K562 treated with DMSO at 1 percent for 12 hours (cell line): ENCODE measurements around the gene MROH7. TPM values are rescaled to one million over a fixed set of nuclear protein-coding genes. Genes with fewer than 3 reads are reported as not detected.

Source experiments
- total RNA-seq: library from RNA; unstranded; fragments of 300-600 nt; gene quantifications from 2 replicates; pipeline ENCODE4 v1.2.3, GENCODE V29; 2022; ENCODE audit not compliant: insufficient read depth

The MROH7 gene
- total RNA-seq = not detected in 2 replicates

DNA sequence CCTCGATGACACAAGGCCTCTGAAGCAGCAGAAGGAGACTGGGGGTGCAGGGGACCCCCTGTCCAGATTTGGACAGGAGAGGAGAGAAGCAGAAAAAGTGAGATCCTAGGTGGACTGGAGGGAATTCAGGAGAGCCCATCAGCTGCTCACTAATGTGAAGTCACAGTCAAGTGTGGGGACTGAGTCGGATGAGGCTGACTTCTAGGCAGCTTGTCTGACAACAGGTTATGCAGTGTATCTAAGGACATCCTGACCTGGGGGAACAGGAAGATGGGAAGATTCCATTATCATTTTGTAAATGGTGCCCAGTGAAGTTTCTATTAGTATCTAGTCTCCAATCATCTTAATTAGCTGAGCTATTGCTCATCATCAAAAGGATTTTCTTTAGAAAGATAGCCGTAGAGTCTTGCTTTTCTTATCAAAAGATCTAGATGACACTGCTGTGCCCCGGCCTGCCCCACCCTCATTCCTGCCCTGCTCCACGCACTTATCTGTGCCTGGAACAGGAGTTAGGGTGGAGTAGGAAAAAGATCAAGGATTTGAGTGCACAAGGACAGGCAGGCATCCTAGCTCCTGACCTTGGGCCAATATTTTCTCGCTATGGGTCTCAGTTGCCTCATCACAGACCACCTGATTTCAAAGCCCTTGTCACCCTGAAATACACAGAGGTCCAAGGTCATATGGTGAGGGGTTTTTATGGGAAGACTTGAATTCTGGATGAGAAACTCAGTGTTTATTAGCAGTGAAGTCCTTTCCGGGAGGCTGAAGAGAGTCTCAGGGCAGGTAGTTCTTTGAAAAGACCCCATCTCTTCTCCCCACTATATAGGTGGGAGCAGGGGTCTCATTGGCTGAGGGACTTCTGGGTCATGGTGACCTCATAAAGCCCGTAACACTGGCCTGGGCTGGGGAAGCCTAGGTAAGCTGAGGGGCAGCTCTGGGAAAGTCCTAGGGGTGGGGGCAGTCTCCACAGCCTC lies at the start of gene MROH7:
Gene MROH7 (plus strand): TSS at position 924 of the 974 bp plus-strand sequence. CDS start 11,141 bp downstream, outside the sequence.

DNA sequence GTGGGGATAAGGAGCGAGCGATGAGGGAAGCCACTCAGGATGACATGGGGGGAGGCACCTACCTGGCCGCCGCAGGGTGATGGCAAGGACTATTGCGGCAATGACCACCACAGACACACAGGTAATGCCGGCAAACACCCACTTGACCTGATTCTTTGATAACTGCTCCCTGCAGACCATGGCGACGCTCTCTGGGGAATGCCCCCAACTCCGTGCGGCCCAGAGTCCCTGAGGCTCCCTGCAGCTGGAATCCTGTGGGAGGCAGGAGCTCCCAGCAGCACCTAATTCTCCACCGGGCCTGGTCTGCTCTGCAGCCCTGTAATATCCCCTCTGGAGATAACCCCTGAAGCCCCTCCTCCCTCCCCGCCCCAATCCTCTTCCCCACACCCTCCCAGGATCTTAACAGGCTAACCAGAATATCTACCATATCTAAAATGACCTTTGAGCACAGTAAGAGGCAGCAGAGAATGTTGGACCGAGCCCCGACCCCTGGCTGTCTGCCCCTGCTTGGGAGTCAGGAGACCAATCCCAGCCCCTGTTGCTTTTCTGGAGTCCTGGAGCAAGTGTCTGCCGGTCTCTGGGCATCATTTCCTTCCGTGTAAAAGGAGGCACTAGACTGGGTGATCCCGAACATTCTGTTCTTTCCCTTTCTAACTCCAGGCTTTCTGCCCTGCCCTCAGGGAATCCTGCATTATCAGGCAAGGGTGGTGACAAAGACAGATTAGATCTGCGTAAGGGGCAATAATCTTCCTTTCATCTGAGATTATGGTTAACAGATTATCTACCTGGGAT lies 18.2 kb upstream of the MROH7 start, which contains the start of gene FAM151A:
Gene FAM151A (minus strand): TSS at position 310 of the 792 bp plus-strand sequence. CDS start 130 bp downstream, at position 180.

DNA sequence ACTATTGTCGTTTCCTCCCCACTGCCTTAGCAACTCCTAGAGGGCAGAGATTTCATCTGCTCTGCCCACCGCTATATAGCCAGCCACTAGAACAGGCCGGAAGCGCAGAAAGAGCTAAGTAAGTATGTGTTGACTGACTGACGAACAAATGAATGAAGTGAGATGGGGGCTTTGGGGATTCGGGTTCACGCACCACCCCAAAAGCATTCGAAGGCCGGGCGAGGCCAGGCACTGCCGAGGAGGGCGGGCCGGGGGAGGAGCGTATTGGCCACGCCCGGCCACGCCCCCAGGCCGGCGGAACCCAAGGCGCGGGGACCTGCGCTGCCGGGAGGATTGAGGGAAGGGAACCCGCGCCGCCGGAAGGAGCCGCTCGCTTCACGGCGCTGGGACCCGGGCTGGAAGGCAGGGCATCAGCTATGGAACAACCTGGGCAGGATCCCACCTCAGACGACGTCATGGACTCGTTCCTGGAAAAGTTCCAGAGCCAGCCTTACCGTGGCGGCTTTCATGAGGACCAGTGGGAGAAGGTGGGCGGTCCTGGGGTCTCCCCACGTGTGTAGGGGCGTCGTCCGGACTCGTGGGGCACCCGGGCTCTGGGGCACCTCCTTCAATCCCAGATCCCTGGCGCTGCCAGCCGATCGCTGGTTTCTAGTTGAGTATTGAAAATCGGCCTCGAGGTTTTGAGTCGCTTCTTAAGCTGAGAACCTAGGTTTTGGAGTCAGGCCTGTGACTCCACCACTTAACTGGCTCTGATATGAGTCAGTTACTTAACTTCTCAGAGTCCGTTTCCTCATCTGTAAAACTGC lies 74.1 kb downstream of the MROH7 start, which contains the start of gene TTC4:
Gene TTC4 (plus strand): TSS at position 369 of the 806 bp plus-strand sequence. CDS start 48 bp downstream, at position 417.

Other genes with a start within 250 kb of the MROH7 start
- gene SSBP3, start 235.4 kb upstream of the MROH7 start, total RNA-seq = 46.5 and 101 TPM in 2 replicates
- gene ACOT11, start 93.6 kb upstream of the MROH7 start, total RNA-seq = 0.84 and 1.2 TPM in 2 replicates
- not detected in 2 replicates for gene FAM151A, start 18.3 kb upstream of the MROH7 start, total RNA-seq
- 13.5 and 18.1 TPM in 2 replicates for gene TTC4, start 74.1 kb downstream of the MROH7 start, total RNA-seq
- 6.7 and 9.7 TPM in 2 replicates for gene PARS2, start 122.7 kb downstream of the MROH7 start, total RNA-seq
- 0.17 TPM in 1 of 2 replicates, not detected in the other for gene TTC22, start 159.5 kb downstream of the MROH7 start, total RNA-seq
- 44.0 and 103 TPM in 2 replicates for gene DHCR24, start 245.4 kb downstream of the MROH7 start, total RNA-seq